K562 (cell line): ENCODE measurements around the gene SCMH1. TPM values are rescaled to one million over a fixed set of nuclear protein-coding genes. Genes with fewer than 3 reads are reported as not detected.

Source experiments
- ATAC-seq: fragments of 200-7000 bp; cut with Tn5 transposase; 3 replicates; pipeline ENCODE4 v1.9.1; 2020; ENCODE audit warnings: moderate library complexity
- BruUV-seq: library from RNA; stranded (reverse); fragments of 400-500 nt; replicated peaks from 2 replicates; lab custom pipeline; 2021; lab: Mats Ljungman, UMichigan
- CTCF ChIA-PET: fragments of 300-600 bp; formaldehyde crosslinking; extraction: SDS; loops from one replicate; lab custom pipeline; 2021; ENCODE audit warnings: low intra/inter-chr PET ratio; lab: Yijun Ruan, JAX
- POLR2A ChIA-PET: fragments of 300-600, 350-650 bp; sonication (Branson Sonifier 250); formaldehyde crosslinking; extraction: SDS; loops from one replicate; lab custom pipeline; 2021; ENCODE audit warnings: antibody characterized with exemption, inconsistent platforms; lab: Yijun Ruan, JAX
- DNase-seq, 4 experiments: peaks; one replicate each; pipeline versions ENCODE4 v3.0.0 to v3.0.0-alpha.2; 2011 to 2018; ENCODE audit warnings: low spot score in 3 of 4, mixed read lengths in 3 of 4; ENCODE audit errors: extremely low read depth in 1 of 4
- FAIRE-seq: peaks from 2 replicates; lab custom pipeline; 2011; peaks lifted over from hg19 to GRCh38; lab: Jason Lieb, UNC
- H2AFZ ChIP-seq: 2 replicates; pipeline ENCODE4 v1.6.0; 2011; ENCODE audit warnings: low read depth, low read length, control low read depth, inconsistent platforms
- H3K27ac ChIP-seq: fragments of 200-600 bp; 3 replicates; pipeline ENCODE4 v1.8.0; 2011; ENCODE audit warnings: low read depth, mild to moderate bottlenecking, control low read depth, inconsistent platforms, low read length, moderate library complexity, mixed read lengths; ENCODE audit errors: extremely low read depth
- H3K27me3 ChIP-seq, 2 experiments: fragments of 300-600 bp in 1 of 2; 2 replicates in 1 of 2; 3 replicates in 1 of 2; pipeline versions ENCODE4 v1.6.0 to v1.8.0; 2011; ENCODE audit warnings: inconsistent platforms in 2 of 2, low read length in 2 of 2, mild to moderate bottlenecking in 1 of 2, mixed read lengths in 1 of 2, moderate library complexity in 1 of 2; ENCODE audit not compliant: control insufficient read depth in 2 of 2, insufficient read depth in 2 of 2
- H3K36me3 ChIP-seq: fragments of 300-600 bp; 3 replicates; pipeline ENCODE4 v1.8.0; 2011; ENCODE audit warnings: mild to moderate bottlenecking, low read length, inconsistent platforms; ENCODE audit not compliant: control insufficient read depth, insufficient read depth
- H3K4me1 ChIP-seq, 2 experiments: fragments of 200-600 bp in 1 of 2; replicated peaks in 1 of 2; 2 replicates in 1 of 2; 3 replicates in 1 of 2; pipeline versions ENCODE4 v1.5.1 to v1.8.0; 2011; ENCODE audit warnings: inconsistent platforms in 2 of 2, low read length in 2 of 2, mild to moderate bottlenecking in 1 of 2, mixed read lengths in 1 of 2, moderate library complexity in 1 of 2; ENCODE audit not compliant: control insufficient read depth in 2 of 2, insufficient read depth in 2 of 2
- H3K4me2 ChIP-seq: 2 replicates; pipeline ENCODE4 v1.6.1; 2011; ENCODE audit warnings: low read length, control low read depth, inconsistent platforms, mixed read lengths; ENCODE audit not compliant: insufficient read depth
- H3K4me3 ChIP-seq: fragments of 200-600 bp; sonication (generic), shearing (Covaris generic); 2 replicates; pipeline ENCODE4 v1.5.1; 2016; ENCODE audit warnings: control low read depth, inconsistent platforms
- H3K79me2 ChIP-seq: fragments of 200-600 bp; 3 replicates; pipeline ENCODE4 v1.8.0; 2011; ENCODE audit warnings: low read length, inconsistent platforms; ENCODE audit not compliant: control insufficient read depth, insufficient read depth
- H3K9ac ChIP-seq, 2 experiments: 2 replicates each; pipeline versions ENCODE4 v1.6.0 to v1.6.1; 2011; ENCODE audit warnings: low read depth in 2 of 2, low read length in 2 of 2, control low read depth in 1 of 2, inconsistent platforms in 1 of 2, mild to moderate bottlenecking in 1 of 2, mixed read lengths in 1 of 2; ENCODE audit not compliant: insufficient read depth in 1 of 2
- H3K9me1 ChIP-seq: one replicate; pipeline ENCODE4 v1.6.0; 2011; ENCODE audit warnings: inconsistent platforms, mild to moderate bottlenecking, low read length, moderate library complexity; ENCODE audit not compliant: control insufficient read depth, insufficient read depth
- H3K9me3 ChIP-seq: replicated peaks from 2 replicates; pipeline ENCODE4 v1.5.1; 2011; ENCODE audit warnings: low read depth, low read length, inconsistent platforms; ENCODE audit not compliant: control insufficient read depth, insufficient read depth
- H4K20me1 ChIP-seq: replicated peaks from 2 replicates; pipeline ENCODE4 v1.6.1; 2011; ENCODE audit warnings: low read length, inconsistent platforms, mixed read lengths; ENCODE audit not compliant: control insufficient read depth, insufficient read depth
- CEBPB ChIP-seq: fragments of 450-650 bp; IDR thresholded peaks from 2 replicates; pipeline ENCODE4 v1.6.1; 2016; ENCODE audit warnings: missing genetic modification characterization, missing compliant biosample characterization
- COPS2 ChIP-seq: fragments of 450-650 bp; conservative IDR thresholded peaks from 2 replicates; pipeline ENCODE4 v1.6.1; 2016; ENCODE audit warnings: mild to moderate bottlenecking, moderate library complexity
- CREBBP ChIP-seq: IDR thresholded peaks from one replicate; pipeline ENCODE4 v1.6.1; 2012; ENCODE audit warnings: low read depth, mild to moderate bottlenecking, control low read depth, inconsistent platforms, low read length
- CREM ChIP-seq: IDR thresholded peaks from 2 replicates; pipeline ENCODE4 v1.6.1; 2014; ENCODE audit warnings: antibody characterized with exemption, low read depth
- HNRNPK ChIP-seq: fragments of 200-400 bp; formaldehyde crosslinking; IDR thresholded peaks from one replicate; pipeline ENCODE4 v1.6.1; 2018; ENCODE audit warnings: mild to moderate bottlenecking, low read depth, low read length; ENCODE audit not compliant: poor library complexity, severe bottlenecking
- PCBP1 ChIP-seq: fragments of 200-400 bp; formaldehyde crosslinking; IDR thresholded peaks from 2 replicates; pipeline ENCODE4 v1.6.1; 2018; ENCODE audit warnings: mild to moderate bottlenecking, low read depth, low read length; ENCODE audit not compliant: poor library complexity, severe bottlenecking
- POLR2AphosphoS2 ChIP-seq: IDR thresholded peaks from 2 replicates; pipeline ENCODE4 v1.6.1; 2012; ENCODE audit warnings: low read length, improper control_type of control experiment
- POU5F1 ChIP-seq: fragments of 150-350 bp; IDR thresholded peaks from 2 replicates; pipeline ENCODE4 v1.6.1; 2014; ENCODE audit warnings: borderline replicate concordance, low read length, low read depth, mild to moderate bottlenecking; ENCODE audit not compliant: partially characterized antibody
- RBM15 ChIP-seq: fragments of 200-400 bp; formaldehyde crosslinking; IDR thresholded peaks from 2 replicates; pipeline ENCODE4 v1.6.1; 2018; ENCODE audit warnings: mild to moderate bottlenecking, low read length, moderate library complexity; ENCODE audit not compliant: insufficient read depth
- SLC30A9 ChIP-seq: fragments of 250-450 bp; sonication (Bioruptor Pico); IDR thresholded peaks from 2 replicates; pipeline ENCODE4 v1.8.0; 2022; ENCODE audit warnings: mild to moderate bottlenecking, moderate library complexity
- SMAD2 ChIP-seq: fragments of 150-350 bp; IDR thresholded peaks from 2 replicates; pipeline ENCODE4 v1.6.1; 2014; ENCODE audit warnings: low read depth, mild to moderate bottlenecking, low read length
- TAF7 ChIP-seq: fragments of 450-650 bp; IDR thresholded peaks from 2 replicates; pipeline ENCODE4 v1.6.1; 2016; ENCODE audit warnings: missing genetic modification characterization, missing compliant biosample characterization
- USF1 ChIP-seq: sonication (generic); formaldehyde crosslinking; IDR thresholded peaks from 2 replicates; pipeline ENCODE4 v1.9.0; 2022; ENCODE audit warnings: mild to moderate bottlenecking, missing genetic modification reagents
- XRCC3 ChIP-seq: fragments of 450-650 bp; IDR thresholded peaks from 2 replicates; pipeline ENCODE4 v1.6.1; 2017; ENCODE audit warnings: mild to moderate bottlenecking, moderate library complexity
- ZFP30 ChIP-seq: fragments of 250-450 bp; sonication (Bioruptor Pico); IDR thresholded peaks from 2 replicates; pipeline ENCODE4 v1.8.0; 2022; ENCODE audit warnings: moderate library complexity, mild to moderate bottlenecking, inconsistent platforms, borderline replicate concordance
- ZNF23 ChIP-seq: fragments of 250-450 bp; sonication (Bioruptor Pico); IDR thresholded peaks from 2 replicates; pipeline ENCODE4 v1.4.0; 2020; ENCODE audit warnings: mild to moderate bottlenecking
- ZNF3 ChIP-seq: fragments of 250-450 bp; sonication (Bioruptor Pico); IDR thresholded peaks from 2 replicates; pipeline ENCODE4 v1.5.0; 2021; ENCODE audit warnings: mild to moderate bottlenecking, moderate library complexity
- ZNF316 ChIP-seq: fragments of 450-650 bp; IDR thresholded peaks from 2 replicates; pipeline ENCODE4 v1.6.1; 2016
- ZNF41 ChIP-seq: fragments of 250-450 bp; sonication (Bioruptor Pico); conservative IDR thresholded peaks from 2 replicates; pipeline ENCODE4 v1.4.0; 2020; ENCODE audit warnings: mild to moderate bottlenecking
- ZNF511 ChIP-seq: sonication (generic); formaldehyde crosslinking; IDR thresholded peaks from 2 replicates; pipeline ENCODE4 v1.8.0; 2022; ENCODE audit warnings: mild to moderate bottlenecking, missing genetic modification reagents
- ZNF584 ChIP-seq: fragments of 200-800 bp; sonication (Bioruptor generic); IDR thresholded peaks from 2 replicates; pipeline ENCODE4 v1.6.1; 2016; ENCODE audit warnings: low read depth, mild to moderate bottlenecking, missing genetic modification characterization, missing compliant biosample characterization
- ZNF695 ChIP-seq: fragments of 450-650 bp; formaldehyde crosslinking; IDR thresholded peaks from 2 replicates; pipeline ENCODE4 v1.4.0; 2020; ENCODE audit warnings: mild to moderate bottlenecking, moderate library complexity
- WGBS: fragments of 100-300 bp; shearing (Covaris generic); methylation state at CpG from one replicate; pipeline ENCODE4 v1.1.6; 2016; ENCODE audit warnings: low coverage, mixed read lengths; ENCODE audit not compliant: insufficient coverage; ENCODE audit errors: missing lambda C conversion rate; 5-methylcytosine and 5-hydroxymethylcytosine counted together
- in situ Hi-C: fragments of 300-500 bp; cut with MboI; formaldehyde crosslinking; loops from 4 replicates; pipeline ENCODE4 v1.15.0; 2018; ENCODE audit warnings: inconsistent platforms, mixed read lengths
- intact Hi-C: fragments of 100-400 bp; cut with micrococcal nuclease; formaldehyde crosslinking; loops from 2 replicates; pipeline ENCODE4 v1.14.2; 2022
- polyA plus RNA-seq, 8 experiments: library from polyadenylated mRNA; depleted of rRNA in 4 of 8; stranded (reverse) in 5 of 8; unstranded in 3 of 8; fragments of >200 nt; fragmentation: Nextera tagmentation in 2 of 8; fragmentation: Illumina TruSeq in 1 of 8; extraction: Ambion mirVana in 2 of 8; extraction: Trizol in 1 of 8; gene quantifications; 2 replicates each; pipeline versions ENCODE4 v1.2.1 to v1.2.3, GENCODE V29; 2011 to 2014; ENCODE audit warnings: inconsistent platforms in 1 of 8, missing spikeins in 1 of 8
- total RNA-seq, 7 experiments: library from RNA; depleted of rRNA in 6 of 7; stranded (reverse); fragments of >200 nt in 6 of 7; fragmentation: Illumina TruSeq in 2 of 7; extraction: Trizol in 2 of 7; gene quantifications; 2 replicates each; pipeline versions ENCODE4 v1.2.1 to v1.2.3, GENCODE V29; 2011 to 2021; ENCODE audit warnings: low replicate concordance in 1 of 7

Gene SCMH1
- total and polyA plus RNA-seq, 9 of the 15 experiments (the other 6 are each of a cell fraction or from before 2014, with no cell fraction given): 8.5 to 37.0 (median 26.8) TPM

- intact Hi-C loops: loop anchor here (1.0 to 5.0 kb wide), 2 partner anchors 24 to 141 kb away; partner anchors contain the start of genes CITED4 and CTPS1
- Histone ChIP-seq H3K9me1 (peaks cover 10% of the 10 kb centered on the region), H3K4me1 (peaks cover 13 to 17% of the 10 kb centered on the region in 2 experiments; a peak in 4 of 5 replicates), H3K4me2 (peak overlapping the region; percentile 28; the same call in 1 of the 2 replicates), H2AFZ (no peak overlapping the region), H3K9me3 (no peaks in the 10 kb centered on the region), H3K4me3 (no peak overlapping the region), H3K79me2 (peaks cover 8% of the 10 kb centered on the region; the same call in 2 of the 3 replicates), H4K20me1 (peaks cover 20% of the 10 kb centered on the region), H3K27me3 (no peaks in the 10 kb centered on the region; a peak in 1 of 5 replicates), H3K27ac (no peak overlapping the region), H3K9ac (peak overlapping the region in 1 of 2 experiments; percentile 53; a peak in 1 of 4 replicates), H3K36me3 (peaks cover 96% of the 10 kb centered on the region)
- 8% methylated on average over 11 of the region's 11 CpGs for WGBS
- FAIRE-seq (peak; percentile 100), DNase-seq (peak; percentile 89 to 99 (median 93)), ATAC-seq (peak; percentile 98)
- BruUV-seq: no TSS peak
- CTCF ChIA-PET: interaction anchor here (2.0 kb wide), 1 partner anchor 155 kb away, joined by 16 read pairs; no protein-coding TSS in a partner anchor
- POLR2A ChIA-PET: interaction anchor here (0.5 to 1.9 kb wide), 18 partner anchors 10 to 312 kb away, joined by 3 to 19 read pairs (median 4); partner anchors contain the start of genes NFYC, SCMH1 and SLFNL1
- in situ Hi-C loops: no loop called here
- TF ChIP-seq CREBBP (no peak), ZNF23 (CRISPR knock-in tag) (no peak), TAF7 (no peak), ZNF41 (CRISPR knock-in tag) (no peak; the same call in 1 of the 2 replicates), ZFP30 (CRISPR knock-in tag) (no peak), PCBP1 (no peak), RBM15 (no peak), SMAD2 (no peak), ZNF511 (CRISPR knock-in tag) (no peak), ZNF3 (CRISPR knock-in tag) (no peak), USF1 (CRISPR knock-in tag) (peak; percentile 98), ZNF695 (CRISPR knock-in tag) (no peak), POU5F1 (no peak), XRCC3 (no peak), ZNF584 (peak; percentile 80), COPS2 (no peak), POLR2AphosphoS2 (no peak), HNRNPK (no peak), CEBPB (tag) (no peak), CREM (peak; percentile 88), ZNF316 (no peak), SLC30A9 (no peak)
Measured at GRCh38 chr1:41003640-41004220, 238.4 kb downstream of the SCMH1 start.
